ENCODE measurements around the gene SLC5A2.
"Not testable (repeated sequence)": the region's sequence is repeated elsewhere in the genome, so short reads cannot be mapped to it uniquely, and the experiment has no call there.

Gene SLC5A2

GRCh38 chr16:31475946-31476302 is 7.0 kb upstream of the SLC5A2 start:
- DNase-seq (ENCODE audit: low read depth, low spot score) = no peak

- no peak for DNase-seq (ENCODE audit: low read depth, low spot score)
Measured at GRCh38 chr16:31476303-31477219, 6.4 kb upstream of the SLC5A2 start.

- no peak for DNase-seq (ENCODE audit: low read depth, low spot score)
Measured at GRCh38 chr16:31477220-31478216, 5.4 kb upstream of the SLC5A2 start.

- DNase-seq (ENCODE audit: low read depth, low spot score) = no peak
Measured at GRCh38 chr16:31478956-31479355, 4.0 kb upstream of the SLC5A2 start.

GRCh38 chr16:31479751-31480150 is 3.2 kb upstream of the SLC5A2 start:
- no peak for DNase-seq (ENCODE audit: low read depth, low spot score)

DNA sequence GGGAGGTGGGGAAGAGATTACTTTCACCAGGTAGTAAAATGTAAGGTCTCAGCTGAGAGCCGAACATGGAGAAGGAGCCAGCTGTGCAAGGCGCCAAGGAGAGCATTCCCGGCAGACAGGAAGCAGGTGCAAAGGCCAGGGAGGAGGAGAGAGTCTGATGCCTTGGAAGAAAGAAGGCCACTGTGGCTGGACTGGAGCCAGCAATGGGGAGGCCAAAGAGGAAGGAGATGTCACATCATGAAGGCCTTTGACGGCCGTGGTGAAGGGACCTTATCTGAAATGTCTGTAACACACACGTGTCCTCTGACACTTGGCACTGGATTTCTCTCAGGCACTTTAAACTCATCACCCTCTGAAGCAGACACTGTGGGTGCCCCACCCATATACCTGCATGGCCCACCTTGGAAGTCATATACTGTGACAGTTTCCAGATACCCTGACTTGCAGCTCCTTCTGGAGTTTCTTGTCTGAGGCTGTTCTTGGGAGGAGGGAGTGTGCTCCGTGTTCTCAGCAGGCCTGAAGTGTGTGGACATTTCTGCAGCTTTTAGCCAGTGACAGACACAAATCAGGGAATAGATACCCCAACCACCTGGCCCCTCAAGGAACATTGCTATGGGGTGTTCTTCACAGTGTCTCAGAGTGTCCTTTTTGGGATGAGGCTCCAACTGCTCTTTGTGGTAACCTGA is 1.9 kb upstream of the SLC5A2 start:
- DNase-seq (ENCODE audit: low read depth, low spot score) = no peak

DNA sequence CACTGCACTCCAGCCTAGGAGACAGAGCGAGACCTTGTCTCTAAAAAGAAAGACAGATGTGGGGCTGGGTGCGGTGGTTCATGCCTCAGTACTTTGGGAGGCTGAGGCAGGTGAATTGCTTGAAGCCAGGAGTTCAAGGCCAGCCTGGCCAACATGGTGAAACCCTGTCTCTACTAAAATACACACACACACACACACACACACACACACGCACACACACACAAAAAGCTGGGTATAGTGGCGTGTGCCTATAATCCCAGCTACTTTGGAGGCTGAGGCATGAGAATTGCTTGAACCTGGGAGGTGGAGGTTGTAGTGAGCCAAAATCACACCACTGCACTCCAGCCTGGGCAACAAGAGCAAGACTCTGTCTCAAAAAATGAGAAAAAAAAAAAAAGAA is 1.1 kb downstream of the SLC5A2 start:
- DNase-seq (ENCODE audit: low read depth, low spot score) = not testable (repeated sequence)

DNA sequence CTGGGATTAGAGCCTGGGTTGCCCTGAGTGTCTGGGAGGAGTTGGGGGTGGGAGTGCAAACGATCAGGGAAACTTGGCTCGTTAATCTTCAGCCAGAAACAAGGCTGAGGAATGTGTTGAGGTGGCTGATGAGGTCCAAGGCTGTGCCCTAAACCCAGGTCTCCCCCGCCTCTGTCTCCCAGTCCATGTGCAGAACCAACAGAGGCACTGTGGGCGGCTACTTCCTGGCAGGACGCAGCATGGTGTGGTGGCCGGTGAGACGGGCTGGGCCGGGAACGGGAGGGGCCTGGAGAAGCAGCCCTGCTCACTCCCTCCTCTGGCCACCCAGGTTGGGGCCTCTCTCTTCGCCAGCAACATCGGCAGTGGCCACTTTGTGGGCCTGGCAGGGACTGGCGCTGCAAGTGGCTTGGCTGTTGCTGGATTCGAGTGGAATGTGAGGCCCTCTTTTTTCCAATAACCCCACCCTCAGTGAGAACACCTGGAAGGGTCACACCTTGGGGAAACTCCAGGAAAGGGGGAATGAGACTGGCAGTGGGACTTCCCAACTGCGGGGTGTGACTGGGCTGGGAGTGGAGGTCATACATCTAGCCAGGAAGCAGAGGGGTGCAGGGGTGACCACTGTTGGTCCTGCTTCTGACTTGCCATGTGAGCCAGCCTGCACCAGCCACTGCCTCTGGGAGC is 1.7 kb downstream of the SLC5A2 start:
- DNase-seq (ENCODE audit: low read depth, low spot score) = no peak

DNA sequence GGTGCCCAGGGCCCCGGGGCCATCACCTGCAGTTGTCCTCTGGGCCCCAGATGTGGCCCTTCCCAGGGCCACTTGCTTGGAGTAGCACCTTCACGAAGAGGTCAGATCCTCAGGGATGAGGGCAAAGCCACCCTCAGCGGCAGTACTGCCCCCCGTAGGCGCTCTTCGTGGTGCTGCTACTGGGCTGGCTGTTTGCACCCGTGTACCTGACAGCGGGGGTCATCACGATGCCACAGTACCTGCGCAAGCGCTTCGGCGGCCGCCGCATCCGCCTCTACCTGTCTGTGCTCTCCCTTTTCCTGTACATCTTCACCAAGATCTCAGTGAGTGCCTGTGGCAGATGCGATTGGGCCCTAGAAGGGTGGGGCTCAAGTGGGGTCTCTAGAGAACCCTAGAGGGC is 2.6 kb downstream of the SLC5A2 start:
- no peak for DNase-seq (ENCODE audit: low read depth, low spot score)

GRCh38 chr16:31486045-31486444 is 3.1 kb downstream of the SLC5A2 start:
- DNase-seq (ENCODE audit: low read depth, low spot score) = no peak

GRCh38 chr16:31487071-31487719 is 4.3 kb downstream of the SLC5A2 start:
- DNase-seq (ENCODE audit: low read depth, low spot score) = no peak

DNA sequence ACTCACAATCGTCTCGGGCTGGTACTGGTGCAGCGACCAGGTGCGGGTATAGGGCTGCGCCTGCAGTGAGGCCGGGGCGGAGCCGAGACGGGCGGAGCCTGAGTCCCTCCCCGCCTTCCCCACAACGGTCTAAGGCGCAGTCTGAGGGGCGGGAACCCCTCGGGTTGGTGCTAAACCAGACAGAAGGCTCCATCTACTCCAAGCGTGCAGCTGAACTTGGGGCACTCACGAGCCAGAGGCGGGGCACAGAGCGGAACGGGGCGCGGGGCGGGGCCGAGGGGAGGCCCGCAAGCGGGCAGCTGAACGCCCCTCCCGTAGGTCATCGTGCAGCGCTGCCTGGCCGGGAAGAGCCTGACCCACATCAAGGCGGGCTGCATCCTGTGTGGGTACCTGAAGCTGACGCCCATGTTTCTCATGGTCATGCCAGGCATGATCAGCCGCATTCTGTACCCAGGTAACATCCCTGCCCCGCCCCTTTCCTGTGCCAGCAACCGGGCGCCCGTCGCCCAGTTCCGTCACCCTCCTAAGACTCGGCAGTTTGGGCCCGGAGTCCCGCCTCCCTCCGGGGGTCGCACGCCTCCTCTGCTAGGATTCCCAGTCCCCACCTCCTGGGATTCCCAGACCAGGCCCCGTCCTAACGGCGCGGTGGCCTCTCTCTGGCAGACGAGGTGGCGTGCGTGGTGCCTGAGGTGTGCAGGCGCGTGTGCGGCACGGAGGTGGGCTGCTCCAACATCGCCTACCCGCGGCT is 5.0 kb downstream of the SLC5A2 start:
- DNase-seq (ENCODE audit: low read depth, low spot score) = no peak

DNA sequence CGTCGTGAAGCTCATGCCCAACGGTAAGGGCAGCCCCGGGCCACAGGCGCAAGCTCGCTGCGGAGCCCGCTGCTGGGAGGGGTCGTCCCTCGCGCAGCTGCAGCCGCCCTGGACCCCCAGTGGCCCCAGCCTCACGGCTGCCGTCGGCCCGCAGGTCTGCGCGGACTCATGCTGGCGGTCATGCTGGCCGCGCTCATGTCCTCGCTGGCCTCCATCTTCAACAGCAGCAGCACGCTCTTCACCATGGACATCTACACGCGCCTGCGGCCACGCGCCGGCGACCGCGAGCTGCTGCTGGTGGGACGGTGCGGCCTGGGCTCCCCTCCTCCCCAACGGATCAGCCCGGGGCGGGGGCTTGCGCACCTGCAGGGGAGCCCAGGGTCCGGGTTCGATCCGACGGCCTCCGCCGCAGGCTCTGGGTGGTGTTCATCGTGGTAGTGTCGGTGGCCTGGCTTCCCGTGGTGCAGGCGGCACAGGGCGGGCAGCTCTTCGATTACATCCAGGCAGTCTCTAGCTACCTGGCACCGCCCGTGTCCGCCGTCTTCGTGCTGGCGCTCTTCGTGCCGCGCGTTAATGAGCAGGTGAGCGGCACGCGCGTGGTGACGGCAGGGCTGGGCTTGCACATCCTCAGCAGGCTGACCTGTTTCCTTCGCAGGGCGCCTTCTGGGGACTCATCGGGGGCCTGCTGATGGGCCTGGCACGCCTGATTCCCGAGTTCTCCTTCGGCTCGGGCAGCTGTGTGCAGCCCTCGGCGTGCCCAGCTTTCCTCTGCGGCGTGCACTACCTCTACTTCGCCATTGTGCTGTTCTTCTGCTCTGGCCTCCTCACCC is 5.8 kb downstream of the SLC5A2 start:
- no peak for DNase-seq (ENCODE audit: low read depth, low spot score)

- DNase-seq (ENCODE audit: low read depth, low spot score) = no peak
Measured at GRCh38 chr16:31489298-31489564, 6.3 kb downstream of the SLC5A2 start.

GRCh38 chr16:31489616-31490584 is 7.0 kb downstream of the SLC5A2 start:
- DNase-seq (ENCODE audit: low read depth, low spot score) = no peak

- DNase-seq (ENCODE audit: low read depth, low spot score) = no peak
Measured at GRCh38 chr16:31491778-31492418, 9.0 kb downstream of the SLC5A2 start.

GRCh38 chr16:31493506-31494125 is 10.7 kb downstream of the SLC5A2 start:
- no peak for DNase-seq (ENCODE audit: low read depth, low spot score)
